IPS-NIHi7 (cell line): Measurements from ENCODE around the gene PALM.
A peak's percentile ranks its signal among the peaks of the same experiment; 100 is the strongest.

Source experiments
- DNase-seq: peaks from one replicate; pipeline ENCODE4 v3.0.0; 2012; ENCODE audit warnings: mixed read lengths; ENCODE audit errors: extremely low spot score

Gene PALM

GRCh38 chr19:752652-753517, 44.1 kb downstream of the PALM start:
- no peak for DNase-seq

GRCh38 chr19:754530-754929, 45.8 kb downstream of the PALM start:
- no peak for DNase-seq

- no peak for DNase-seq
These were observed 46.3 kb downstream of the PALM start for GRCh38 chr19:755063-755462.

- peak; percentile 49 for DNase-seq
These were observed 47.5 kb downstream of the PALM start for GRCh38 chr19:756236-756635.

- no peak for DNase-seq
These were observed 48.3 kb downstream of the PALM start for GRCh38 chr19:756821-757688.

GRCh38 chr19:757811-758668, 49.3 kb downstream of the PALM start:
- no peak for DNase-seq

GRCh38 chr19:763181-763580, 54.4 kb downstream of the PALM start:
- DNase-seq, result no peak

GRCh38 chr19:763869-764268, 55.1 kb downstream of the PALM start:
- no peak for DNase-seq

GRCh38 chr19:764301-764700, 55.6 kb downstream of the PALM start:
- DNase-seq, result no peak

GRCh38 chr19:765179-765738, 56.5 kb downstream of the PALM start:
- DNase-seq, result no peak

- DNase-seq, result no peak
These were observed 59.7 kb downstream of the PALM start for GRCh38 chr19:768424-768823.

GRCh38 chr19:769616-770015, 60.9 kb downstream of the PALM start:
- no peak for DNase-seq

GRCh38 chr19:771332-771785, 62.6 kb downstream of the PALM start:
- no peak for DNase-seq

- no peak for DNase-seq
These were observed 63.3 kb downstream of the PALM start for GRCh38 chr19:772063-772462.

GRCh38 chr19:772730-773436, 64.1 kb downstream of the PALM start:
- no peak for DNase-seq

GRCh38 chr19:776549-776948, 67.8 kb downstream of the PALM start:
- DNase-seq, result no peak

- no peak for DNase-seq
These were observed 70.3 kb downstream of the PALM start for GRCh38 chr19:778910-779653.

GRCh38 chr19:780935-781334, 72.2 kb downstream of the PALM start:
- no peak for DNase-seq

- DNase-seq, result no peak
These were observed 73.1 kb downstream of the PALM start for GRCh38 chr19:781800-782184.
